Thyroid gland (tissue), 4 donors: ENCODE data around the gene KREMEN2.

Experiments
- CTCF ChIP-seq, 6 experiments: fragments of 200-600 bp in 3 of 6; fragments of 450-650 bp in 3 of 6; sonication (generic) in 3 of 6; IDR thresholded peaks; one replicate each; pipeline ENCODE4 v1.5.1; 2016 to 2019; ENCODE audit warnings: antibody characterized with exemption in 6 of 6, mild to moderate bottlenecking in 2 of 6, inconsistent platforms in 1 of 6, moderate library complexity in 1 of 6
- POLR2A ChIP-seq, 2 donors: fragments of 450-650 bp; IDR thresholded peaks; one replicate each; pipeline ENCODE4 v1.6.1; 2017; ENCODE audit warnings: antibody characterized with exemption in 2 of 2, mild to moderate bottlenecking in 2 of 2, moderate library complexity in 1 of 2

- TF ChIP-seq CTCF (IDR thresholded peaks at IDR 0.05), result no peak
- TF ChIP-seq POLR2A (IDR thresholded peaks at IDR 0.05), result no peak
Measured at GRCh38 chr16:3013491-3013951, 49.4 kb downstream of the KREMEN2 start.
